ENCODE data around the gene TRIM63.

The TRIM63 gene

DNA sequence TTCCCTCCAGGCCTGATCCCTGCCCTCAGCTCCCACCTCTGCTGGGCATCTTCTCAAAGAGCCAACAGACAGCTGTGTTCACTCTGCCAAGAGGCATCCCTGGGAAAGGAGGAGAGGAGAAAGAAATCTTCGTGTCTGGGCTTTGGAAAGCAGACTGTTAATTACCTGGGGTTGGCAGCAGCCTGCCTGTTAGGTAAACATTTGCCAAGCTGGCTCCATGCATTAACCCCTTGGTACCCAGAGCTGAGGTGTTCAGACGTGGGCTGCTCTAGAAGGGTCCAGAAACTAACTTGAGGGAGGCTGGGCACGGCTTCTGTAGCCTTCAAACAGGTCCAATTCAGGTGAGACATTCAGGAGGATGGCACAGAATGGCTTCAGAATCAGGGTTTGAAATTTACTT is 54.6 kb downstream of the TRIM63 start:
- DNase-seq (ENCODE audit: low read depth in 1 of 2, low spot score in 1 of 2) = peak in 1 of 2 experiments; percentile 67
- TF ChIP-seq JUND (IDR thresholded peaks at IDR 0.05; ENCODE audit: low read depth) = no peak
- in situ Hi-C loops (cut with HindIII; ENCODE audit: low pct_unique_long_range_greater_than_20kb, low sequenced_read_pairs) = no loop called here

DNA sequence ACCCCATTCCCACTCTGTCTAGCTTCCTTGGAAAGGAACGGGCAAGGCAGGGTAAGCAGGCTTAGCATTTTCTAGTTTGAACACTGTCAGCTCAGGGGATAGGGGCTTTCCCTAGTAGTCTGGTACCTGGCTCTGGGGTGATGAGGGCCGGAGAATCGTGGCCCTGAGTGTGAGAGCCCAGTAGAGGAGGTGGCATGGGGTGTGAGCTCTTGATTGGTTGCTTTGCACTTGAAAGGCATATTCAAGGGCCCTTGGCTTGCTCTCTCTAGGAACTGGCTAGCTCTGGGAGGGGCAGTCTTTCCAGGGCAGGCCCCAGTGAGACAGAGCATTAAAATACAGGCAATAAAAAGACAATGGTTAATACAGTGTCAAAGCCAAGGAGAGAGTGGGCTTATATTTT is 56.6 kb downstream of the TRIM63 start:
- DNase-seq (ENCODE audit: low read depth in 1 of 2, low spot score in 1 of 2) = no peak
- no peak for TF ChIP-seq JUND (IDR thresholded peaks at IDR 0.05; ENCODE audit: low read depth)
- in situ Hi-C loops (cut with HindIII; ENCODE audit: low pct_unique_long_range_greater_than_20kb, low sequenced_read_pairs) = no loop called here

DNA sequence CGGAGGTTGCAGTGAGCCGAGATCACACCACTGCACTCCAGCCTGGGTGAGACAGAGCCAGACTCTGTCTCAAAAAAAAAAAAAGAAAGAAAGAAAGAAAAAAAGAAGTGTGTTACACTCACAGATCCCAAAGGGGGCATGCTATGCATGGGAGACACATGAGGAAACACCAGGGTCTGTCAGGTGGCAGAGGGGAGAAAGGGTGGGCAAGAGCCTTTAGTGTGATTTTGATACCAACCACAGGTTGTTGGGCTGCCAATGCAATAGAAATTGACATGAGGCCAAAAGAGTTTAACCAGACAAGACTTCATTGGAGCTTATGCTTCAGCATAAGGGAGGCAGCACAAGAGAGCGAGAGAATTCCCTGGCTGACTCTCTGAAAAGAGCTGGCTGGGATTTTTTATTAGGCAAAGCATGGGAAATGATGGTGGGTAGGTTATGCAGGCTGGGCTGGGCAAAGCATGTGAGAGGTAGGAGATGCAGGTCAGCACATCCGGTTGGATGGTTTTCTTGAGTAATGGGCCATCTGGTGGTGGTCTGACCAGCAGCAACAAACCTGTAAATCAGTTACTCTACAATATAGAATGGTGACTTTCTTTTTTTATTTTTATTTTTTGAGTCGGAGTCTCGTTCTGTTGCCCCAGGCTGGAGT is 57.5 kb downstream of the TRIM63 start:
- in situ Hi-C loops (cut with HindIII; ENCODE audit: low pct_unique_long_range_greater_than_20kb, low sequenced_read_pairs) = no loop called here
- TF ChIP-seq JUND (IDR thresholded peaks at IDR 0.05; ENCODE audit: low read depth) = no peak
- DNase-seq (ENCODE audit: low read depth in 1 of 2, low spot score in 1 of 2) = peak in 1 of 2 experiments; percentile 36

DNA sequence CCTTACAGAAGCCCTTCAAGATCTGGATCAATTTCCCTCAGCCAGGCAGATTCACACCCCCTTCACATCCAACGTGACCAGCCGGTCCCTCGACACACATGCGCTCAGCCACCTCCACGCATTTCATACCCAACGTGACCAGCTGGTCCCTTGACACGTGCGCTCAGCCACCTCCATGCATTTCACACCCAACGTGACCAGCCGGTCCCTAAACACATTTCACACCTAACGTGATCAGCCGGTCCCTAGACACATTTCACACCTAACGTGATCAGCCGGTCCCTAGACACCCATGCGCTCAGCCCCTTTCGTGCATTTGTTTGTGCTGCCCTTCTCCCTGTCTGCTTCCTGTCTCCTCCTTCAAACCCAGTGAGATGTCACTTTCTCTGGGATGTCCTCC is 60.7 kb downstream of the TRIM63 start:
- in situ Hi-C loops (cut with HindIII; ENCODE audit: low pct_unique_long_range_greater_than_20kb, low sequenced_read_pairs) = no loop called here
- DNase-seq (ENCODE audit: low read depth in 1 of 2, low spot score in 1 of 2) = no peak
- TF ChIP-seq JUND (IDR thresholded peaks at IDR 0.05; ENCODE audit: low read depth) = no peak

DNA sequence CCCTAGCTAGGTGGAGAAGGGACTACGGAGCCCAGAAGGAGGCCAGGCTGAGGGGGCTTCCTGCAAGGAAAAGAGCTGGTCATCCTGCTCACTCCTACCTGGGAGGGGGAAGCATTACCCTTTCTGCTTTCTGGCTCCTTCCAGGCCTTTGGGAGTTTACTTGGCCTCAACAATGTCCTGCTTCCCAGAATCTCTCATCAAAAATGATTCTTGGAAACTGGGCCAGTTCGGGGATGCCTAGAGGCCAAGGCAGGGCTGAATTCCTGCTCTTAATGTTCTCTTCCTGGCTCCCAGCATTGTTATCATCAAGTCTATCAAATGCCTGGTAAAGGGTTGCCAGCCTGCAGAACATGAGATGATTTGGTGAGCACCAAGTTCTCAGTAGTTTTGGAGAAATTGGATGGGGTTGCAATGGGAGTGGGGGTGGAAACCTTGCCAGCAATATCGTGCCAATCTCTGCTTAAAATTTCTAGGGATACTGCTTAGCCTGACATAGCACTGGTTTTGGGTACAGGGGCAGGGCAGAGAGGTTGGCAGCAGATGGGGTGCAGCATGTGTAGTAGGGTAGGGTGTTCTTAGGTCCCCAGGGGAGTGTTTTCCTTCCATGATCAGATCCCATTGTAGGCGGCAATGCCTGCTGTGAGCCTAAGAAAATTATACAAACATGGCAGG is 61.9 kb downstream of the TRIM63 start:
- no peak for DNase-seq (ENCODE audit: low read depth in 1 of 2, low spot score in 1 of 2)
- TF ChIP-seq JUND (IDR thresholded peaks at IDR 0.05; ENCODE audit: low read depth) = no peak
- in situ Hi-C loops (cut with HindIII; ENCODE audit: low pct_unique_long_range_greater_than_20kb, low sequenced_read_pairs) = no loop called here

DNA sequence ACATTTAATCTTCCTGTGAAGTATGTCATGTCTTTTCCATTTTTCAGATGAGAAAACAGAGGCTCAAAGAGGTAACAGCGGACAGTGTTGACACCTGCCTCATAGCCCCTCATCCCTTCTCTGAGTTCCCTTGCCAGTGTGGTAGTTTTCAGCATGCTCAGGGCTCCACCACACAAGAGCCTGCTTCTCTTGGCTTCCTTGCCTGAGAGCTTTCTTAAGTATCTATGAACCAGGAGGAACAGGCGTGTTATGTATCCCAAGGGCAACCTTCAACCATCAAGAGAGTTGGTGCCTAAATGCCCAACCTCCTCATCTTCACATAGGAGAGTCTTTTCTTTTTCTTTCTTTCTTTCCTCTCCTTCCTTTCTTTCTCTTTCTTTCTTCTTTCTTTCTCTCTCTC is 63.7 kb downstream of the TRIM63 start:
- TF ChIP-seq JUND (IDR thresholded peaks at IDR 0.05; ENCODE audit: low read depth) = no peak
- DNase-seq (ENCODE audit: low read depth in 1 of 2, low spot score in 1 of 2) = no peak
- in situ Hi-C loops (cut with HindIII; ENCODE audit: low pct_unique_long_range_greater_than_20kb, low sequenced_read_pairs) = no loop called here

DNA sequence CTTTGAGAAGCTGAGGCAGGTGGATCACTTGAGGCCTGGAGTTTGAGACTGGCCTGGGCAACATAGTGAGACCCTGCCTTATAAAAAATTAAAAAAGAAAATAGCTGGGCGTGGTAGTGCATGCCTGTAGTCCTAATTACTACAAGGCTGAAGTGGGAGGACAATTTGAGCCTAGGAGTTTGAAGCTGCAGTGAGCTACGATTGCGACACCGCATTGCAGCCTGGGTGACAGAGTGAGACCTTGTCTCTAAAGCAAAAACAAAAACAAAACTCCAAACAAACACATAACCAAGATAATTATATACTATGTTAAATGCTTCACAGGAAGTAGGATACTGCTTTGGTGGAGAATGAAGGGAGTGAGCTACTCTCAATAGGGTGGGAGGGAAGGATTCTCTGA is 64.2 kb downstream of the TRIM63 start:
- no peak for DNase-seq (ENCODE audit: low read depth in 1 of 2, low spot score in 1 of 2)
- TF ChIP-seq JUND (IDR thresholded peaks at IDR 0.05; ENCODE audit: low read depth) = no peak

More for the DNA sequence above, 64.2 kb downstream of the TRIM63 start:
- in situ Hi-C loops (cut with HindIII; ENCODE audit: low pct_unique_long_range_greater_than_20kb, low sequenced_read_pairs) = no loop called here

Data from T47D (cell line).